Memory B cell (primary cell): ENCODE results near the gene DIS3L2.

Source experiments
- ATAC-seq: fragments of 150-1000 bp; cut with Tn5 transposase; 2 replicates; pipeline ENCODE4 v1.10.0; 2021; ENCODE audit warnings: low read depth, mild to moderate bottlenecking, moderate library complexity
- DNase-seq, 2 donors: peaks; one replicate each; pipeline ENCODE4 v3.0.0; 2022; ENCODE audit warnings: low spot score in 2 of 2
- H3K27ac Mint-ChIP-seq: one replicate; pipeline ENCODE4 v1.8.0; 2022; ENCODE audit warnings: mild to moderate bottlenecking, moderate library complexity, mixed read lengths
- H3K27me3 Mint-ChIP-seq: one replicate; pipeline ENCODE4 v1.8.0; 2022; ENCODE audit warnings: mixed read lengths
- H3K36me3 Mint-ChIP-seq: one replicate; pipeline ENCODE4 v1.8.0; 2022; ENCODE audit warnings: mild to moderate bottlenecking, mixed read lengths
- H3K4me1 Mint-ChIP-seq: one replicate; pipeline ENCODE4 v1.8.0; 2022; ENCODE audit warnings: mixed read lengths
- H3K4me3 Mint-ChIP-seq: one replicate; pipeline ENCODE4 v1.8.0; 2022; ENCODE audit warnings: mild to moderate bottlenecking, moderate library complexity, mixed read lengths
- H3K9me3 Mint-ChIP-seq: one replicate; pipeline ENCODE4 v1.8.0; 2022; ENCODE audit warnings: mixed read lengths

DIS3L2 gene

DNA sequence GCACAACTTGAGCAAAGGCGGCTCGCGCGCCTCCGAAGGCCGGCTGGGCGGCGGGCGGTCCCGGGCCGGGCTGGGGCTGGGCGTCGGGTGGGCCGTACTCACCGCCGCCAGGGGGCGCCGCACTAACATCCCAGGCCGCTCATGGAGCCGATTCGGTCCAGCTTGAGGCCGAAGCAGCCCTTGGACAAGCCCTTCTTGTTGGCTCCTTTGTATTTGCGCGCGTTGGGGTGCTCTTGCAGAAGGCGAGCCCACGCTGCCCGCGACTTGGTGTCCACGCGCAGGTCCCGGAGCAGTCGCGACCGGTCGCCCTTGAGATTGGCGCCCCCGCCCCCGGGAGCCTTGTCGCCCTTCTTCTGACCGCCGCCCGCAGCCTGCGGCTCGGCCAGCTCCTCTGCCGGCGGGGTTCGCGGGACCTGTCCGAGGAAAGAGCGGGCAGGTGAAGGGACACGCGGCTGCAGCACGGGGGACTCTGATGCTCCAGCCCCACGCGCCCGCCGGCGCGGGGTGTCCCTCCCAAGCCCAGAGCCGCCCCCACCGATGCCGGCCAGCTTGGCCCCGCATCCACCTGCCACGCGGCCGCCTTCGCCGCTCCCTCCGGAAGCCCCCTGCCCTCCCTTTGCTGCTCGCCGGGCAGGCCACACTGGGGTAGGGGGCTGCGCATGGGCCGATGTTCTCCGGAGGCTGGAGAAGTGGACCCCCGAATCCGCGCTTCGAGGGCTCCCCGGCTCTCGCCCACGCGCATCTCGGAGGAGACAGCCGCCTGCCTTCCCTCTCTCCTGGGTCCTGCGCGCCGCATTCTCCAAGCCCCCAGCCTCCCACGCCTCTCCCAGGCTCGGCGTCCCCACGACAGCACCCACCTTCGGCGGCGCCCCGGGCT lies 36.0 kb upstream of the DIS3L2 start:
- no peaks in the 10 kb centered on the region for H3K36me3 Mint-ChIP-seq
- ATAC-seq = peak; percentile 80
- no peak overlapping the region for H3K27ac Mint-ChIP-seq
- peak; percentile 66 to 74 for DNase-seq
- no peaks in the 10 kb centered on the region for H3K9me3 Mint-ChIP-seq
- peak overlapping the region; percentile 51 for H3K4me3 Mint-ChIP-seq
- peaks cover 16% of the 10 kb centered on the region for H3K4me1 Mint-ChIP-seq
- H3K27me3 Mint-ChIP-seq = peaks cover 23% of the 10 kb centered on the region

DNA sequence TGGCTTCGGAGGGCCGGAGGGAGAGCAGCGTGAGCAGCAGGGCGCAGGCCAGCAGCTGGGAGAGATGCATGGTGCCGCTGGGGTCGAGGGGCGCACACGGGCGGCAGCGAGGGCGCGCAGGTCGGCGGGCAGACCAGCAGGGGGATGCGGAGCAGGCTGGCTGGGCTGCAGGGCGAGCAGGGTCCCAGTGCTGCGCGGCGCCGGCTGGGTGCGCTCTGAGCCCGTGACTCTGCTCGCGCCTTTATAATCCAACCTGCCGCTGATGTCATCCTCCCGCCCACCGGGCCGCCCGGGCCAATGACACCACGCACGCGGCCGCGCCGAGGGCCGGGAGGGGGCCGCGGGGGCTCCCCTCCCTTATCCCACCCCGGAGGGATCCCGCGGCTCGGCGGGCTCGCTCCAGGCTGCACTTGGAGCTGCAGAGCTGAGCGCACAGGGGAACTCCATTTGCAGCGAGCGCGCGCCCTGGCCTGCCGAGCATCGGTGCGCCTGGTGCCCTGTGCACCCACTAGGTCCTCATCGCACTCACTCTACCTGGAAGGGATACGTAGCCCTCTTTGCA lies 35.3 kb upstream of the DIS3L2 start, which contains the start of gene NPPC:
Gene NPPC (minus strand): TSS at position 217 of the 562 bp plus-strand sequence. CDS start 147 bp downstream, at position 70.
- H3K9me3 Mint-ChIP-seq = no peaks in the 10 kb centered on the region
- H3K4me1 Mint-ChIP-seq = peaks cover 16% of the 10 kb centered on the region
- ATAC-seq (peak; percentile 45), DNase-seq (no peak)
- H3K4me3 Mint-ChIP-seq = peak within 1 kb of the TSS; percentile 61
- no peak within 1 kb of the TSS for H3K27ac Mint-ChIP-seq
- H3K36me3 Mint-ChIP-seq = no peaks in the 10 kb centered on the region
- H3K27me3 Mint-ChIP-seq = peaks cover 26% of the 10 kb centered on the region

DNA sequence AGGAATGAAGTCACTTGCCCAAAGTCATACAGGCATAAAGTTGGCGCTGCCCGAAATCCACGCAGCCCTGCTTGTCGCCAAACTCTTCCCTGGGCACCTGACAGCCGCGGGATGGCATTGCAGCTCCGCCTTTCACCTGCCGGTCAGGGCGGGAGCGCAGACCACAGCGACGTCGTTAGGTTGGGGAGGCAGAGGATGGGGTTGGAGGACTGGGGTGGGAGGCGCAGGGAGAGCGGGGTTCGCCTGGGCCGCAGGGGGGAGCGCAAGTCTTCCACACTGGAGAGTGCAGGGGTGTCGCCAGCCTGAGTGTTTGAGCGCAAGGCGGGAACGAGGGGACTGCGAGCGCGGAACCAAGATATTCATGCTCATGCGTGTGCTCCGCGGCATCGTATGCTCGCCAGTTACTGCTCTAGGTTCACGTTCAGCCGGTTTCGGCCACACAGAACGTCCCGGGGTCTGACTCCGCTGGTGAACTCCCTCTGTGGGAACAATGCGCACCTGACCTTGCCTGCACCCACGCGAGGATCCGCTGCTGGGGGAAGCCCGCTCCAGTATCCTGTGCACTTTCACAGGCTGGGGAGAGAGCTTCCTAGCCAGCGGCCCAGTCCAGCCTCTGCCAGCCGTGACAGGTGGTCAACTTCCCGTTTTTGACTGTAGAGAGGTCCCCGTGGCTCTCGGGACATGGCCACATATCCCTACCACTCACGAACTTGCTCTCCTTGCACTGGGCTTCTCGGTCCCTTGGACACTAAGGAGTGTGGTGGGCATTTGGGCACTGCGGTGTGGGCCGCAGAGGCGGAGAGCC lies 34.5 kb upstream of the DIS3L2 start:
- no peak for DNase-seq
- Mint-ChIP-seq H3K36me3 (no peaks in the 10 kb centered on the region), H3K4me1 (peaks cover 16% of the 10 kb centered on the region), H3K9me3 (no peaks in the 10 kb centered on the region), H3K4me3 (peak overlapping the region; percentile 61), H3K27ac (no peak overlapping the region), H3K27me3 (peaks cover 26% of the 10 kb centered on the region)
- peak; percentile 11 for ATAC-seq

DNA sequence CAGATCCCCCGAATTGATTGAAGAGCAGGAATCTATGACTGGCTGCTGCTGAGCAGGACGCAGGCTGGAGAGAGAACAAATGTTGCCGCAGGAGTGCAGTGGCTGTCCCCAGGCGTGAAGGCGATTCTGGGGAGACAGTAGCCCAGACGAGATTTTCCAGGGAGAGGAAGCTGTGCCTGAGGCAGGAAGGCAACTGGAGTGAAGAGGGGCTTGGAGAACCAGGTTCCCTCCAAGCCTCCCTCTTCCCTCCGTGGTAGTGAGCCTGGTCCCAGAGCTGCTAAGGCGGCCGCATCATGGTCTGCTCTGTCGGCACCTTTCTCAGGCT lies 34.0 kb upstream of the DIS3L2 start:
- Mint-ChIP-seq H3K4me1 (peaks cover 16% of the 10 kb centered on the region), H3K4me3 (no peak overlapping the region), H3K36me3 (no peaks in the 10 kb centered on the region), H3K27ac (no peak overlapping the region), H3K9me3 (no peaks in the 10 kb centered on the region), H3K27me3 (peaks cover 22% of the 10 kb centered on the region)
- DNase-seq (no peak), ATAC-seq (no peak)

DNA sequence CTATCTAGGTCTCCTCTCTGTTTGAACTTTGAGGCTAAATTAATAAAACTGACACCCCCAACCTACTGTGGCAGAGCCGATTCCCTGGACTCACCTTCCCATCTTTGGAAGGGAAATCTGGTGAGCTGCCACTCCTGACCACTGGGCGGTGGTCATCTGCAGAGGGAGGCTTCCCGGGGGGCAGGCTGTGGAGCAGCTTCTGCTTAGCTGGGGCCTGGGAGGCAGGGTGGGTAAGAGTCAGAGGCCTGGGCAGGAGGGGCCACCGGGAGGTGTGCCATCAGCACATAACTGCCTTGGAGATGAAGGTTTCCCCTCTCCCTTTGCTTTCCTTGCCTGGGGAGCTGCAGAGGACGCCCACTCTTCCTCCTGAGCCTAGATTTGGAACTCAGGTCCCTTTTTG lies 33.0 kb upstream of the DIS3L2 start:
- Mint-ChIP-seq H3K4me1 (peaks cover 18% of the 10 kb centered on the region), H3K9me3 (no peaks in the 10 kb centered on the region), H3K27ac (no peak overlapping the region), H3K4me3 (no peak overlapping the region), H3K27me3 (peaks cover 25% of the 10 kb centered on the region), H3K36me3 (no peaks in the 10 kb centered on the region)
- no peak for DNase-seq
- ATAC-seq = no peak

DNA sequence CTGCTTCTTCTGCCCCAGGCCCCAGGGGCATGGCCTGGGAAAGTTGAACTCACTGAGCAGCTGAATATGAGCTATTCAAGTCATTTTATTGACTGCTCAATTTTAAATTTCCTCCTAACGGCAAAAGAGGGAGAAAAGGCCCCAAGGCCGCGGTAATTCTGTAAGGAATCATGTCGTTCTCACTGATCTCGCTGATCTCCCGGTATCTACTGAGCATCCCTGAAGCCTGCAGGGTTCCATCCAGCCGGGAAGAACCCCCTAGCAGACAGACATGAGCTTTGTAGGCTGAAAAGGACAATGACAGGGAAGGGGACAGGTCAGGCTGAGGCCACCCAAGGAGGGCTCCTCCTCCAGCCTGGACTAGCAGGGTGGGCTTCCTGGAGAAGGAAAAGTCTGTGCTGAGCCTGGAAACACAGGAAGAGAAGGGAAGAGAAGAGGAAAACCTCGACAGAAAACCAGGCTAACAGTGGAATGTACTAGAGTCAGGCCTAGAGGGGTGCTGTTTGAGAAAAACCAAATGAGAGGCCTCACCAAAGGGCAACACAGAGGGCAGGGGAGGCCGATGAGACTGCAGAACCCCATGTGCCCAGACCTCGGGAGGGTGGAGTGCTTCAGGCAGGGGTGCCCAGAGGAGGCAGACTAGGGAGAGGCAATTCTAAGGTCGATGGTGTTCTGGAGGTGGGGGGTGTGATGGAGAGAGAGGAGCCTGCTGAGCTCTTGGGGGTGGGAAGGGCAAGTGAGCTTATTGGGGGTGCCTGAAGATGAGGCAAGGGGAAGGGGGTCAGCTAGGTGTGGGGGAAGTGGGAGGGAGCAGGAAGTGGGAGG lies 32.4 kb upstream of the DIS3L2 start:
- no peak overlapping the region for H3K27ac Mint-ChIP-seq
- no peaks in the 10 kb centered on the region for H3K9me3 Mint-ChIP-seq
- peaks cover 18% of the 10 kb centered on the region for H3K4me1 Mint-ChIP-seq
- H3K27me3 Mint-ChIP-seq = peaks cover 24% of the 10 kb centered on the region
- ATAC-seq (no peak), DNase-seq (no peak)
- no peaks in the 10 kb centered on the region for H3K36me3 Mint-ChIP-seq
- no peak overlapping the region for H3K4me3 Mint-ChIP-seq

DNA sequence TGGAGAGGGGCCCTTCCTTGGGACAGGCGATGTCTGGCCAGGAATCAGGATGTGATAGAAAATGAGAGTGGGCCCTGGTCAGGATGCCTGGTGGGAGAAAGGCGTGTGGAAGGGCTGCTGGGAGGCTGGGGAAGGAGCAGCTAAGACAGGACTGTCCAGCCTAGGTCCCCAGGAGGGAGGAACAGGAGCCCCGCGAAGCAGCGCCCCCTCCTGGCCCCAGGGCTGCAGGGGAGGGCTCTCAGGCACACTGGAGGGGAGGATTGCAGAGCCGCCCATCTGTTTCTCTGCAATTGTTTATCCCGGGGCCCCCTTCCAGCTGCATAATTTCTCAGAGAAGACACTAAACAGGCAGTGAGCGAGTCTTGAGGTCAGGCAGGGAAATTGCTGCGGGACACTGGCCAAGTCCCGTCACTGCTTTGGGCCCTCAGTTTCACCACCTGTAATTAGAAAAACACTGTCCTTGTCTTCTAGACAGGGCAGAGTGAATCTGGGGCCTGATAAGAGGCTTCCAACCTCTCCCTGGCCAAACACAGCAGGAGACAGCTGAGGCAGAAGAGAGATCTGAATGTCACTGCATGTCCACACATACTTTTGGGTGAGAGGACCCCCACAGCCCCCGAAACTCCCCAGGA lies 31.4 kb upstream of the DIS3L2 start:
- Mint-ChIP-seq H3K27ac (no peak overlapping the region), H3K36me3 (no peaks in the 10 kb centered on the region), H3K4me1 (peaks cover 13% of the 10 kb centered on the region), H3K4me3 (no peak overlapping the region), H3K27me3 (peaks cover 18% of the 10 kb centered on the region), H3K9me3 (no peaks in the 10 kb centered on the region)
- no peak for DNase-seq
- ATAC-seq = no peak

DNA sequence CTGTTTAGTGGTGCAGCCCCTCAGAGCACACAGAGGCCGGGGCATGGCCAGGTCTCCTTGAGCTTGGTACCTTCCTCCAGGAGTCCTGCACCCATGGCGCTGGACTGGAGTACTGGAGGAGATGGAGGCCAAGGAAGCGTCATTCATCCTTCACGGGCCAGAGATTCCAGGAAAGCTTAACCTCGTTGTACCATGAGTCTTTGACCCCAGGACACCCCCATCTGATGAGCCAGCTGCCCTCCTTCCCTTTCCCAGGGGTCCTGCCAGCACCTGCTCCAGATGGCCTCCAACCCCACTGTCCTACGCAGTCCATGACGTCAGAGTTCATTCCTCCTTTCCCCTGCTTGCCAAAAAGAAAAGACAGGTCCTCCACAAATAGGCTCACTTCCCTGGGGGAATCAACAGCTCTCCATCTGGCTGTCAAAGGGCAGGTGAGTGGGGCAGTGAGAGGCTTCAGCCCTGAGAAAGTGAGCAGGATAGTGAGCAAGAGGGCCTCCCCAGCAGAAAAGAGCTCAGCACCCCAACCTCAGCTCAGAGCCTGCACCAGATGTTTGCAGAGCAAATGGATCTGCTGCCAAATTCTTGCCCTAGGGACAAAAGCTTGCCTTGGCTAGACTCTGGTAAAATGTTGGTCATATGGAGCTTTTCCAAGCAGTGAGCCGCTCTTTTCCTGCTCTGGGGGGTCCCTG lies 30.8 kb upstream of the DIS3L2 start:
- Mint-ChIP-seq H3K4me1 (peaks cover 13% of the 10 kb centered on the region), H3K36me3 (no peaks in the 10 kb centered on the region), H3K27me3 (peaks cover 18% of the 10 kb centered on the region), H3K4me3 (no peak overlapping the region), H3K27ac (no peak overlapping the region), H3K9me3 (no peaks in the 10 kb centered on the region)
- ATAC-seq (no peak), DNase-seq (no peak)

DNA sequence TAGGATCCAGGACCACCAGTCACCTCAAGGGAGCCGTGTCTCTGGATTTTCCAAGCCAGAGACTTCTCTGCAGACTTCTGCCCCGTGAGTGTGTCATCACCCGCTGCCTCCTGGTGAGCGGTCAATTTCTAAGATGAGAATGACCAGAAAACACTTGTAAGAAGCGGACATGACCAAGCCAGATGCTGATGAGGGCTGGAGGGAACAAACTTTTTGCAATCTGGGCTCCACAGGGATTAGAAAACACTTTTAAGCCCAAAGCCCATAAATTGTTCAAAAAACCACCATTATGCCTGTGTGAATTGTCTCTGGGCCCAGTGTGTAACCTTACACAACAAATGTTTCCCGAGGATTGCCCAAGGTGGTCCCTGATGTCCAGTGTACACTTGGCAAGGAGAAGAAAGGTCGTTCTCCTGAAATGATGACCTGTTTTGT lies 30.0 kb upstream of the DIS3L2 start:
- H3K36me3 Mint-ChIP-seq = no peaks in the 10 kb centered on the region
- no peak overlapping the region for H3K4me3 Mint-ChIP-seq
- DNase-seq (no peak), ATAC-seq (no peak)
- peaks cover 12% of the 10 kb centered on the region for H3K4me1 Mint-ChIP-seq
- no peaks in the 10 kb centered on the region for H3K9me3 Mint-ChIP-seq
- no peak overlapping the region for H3K27ac Mint-ChIP-seq
- peaks cover 18% of the 10 kb centered on the region for H3K27me3 Mint-ChIP-seq

DNA sequence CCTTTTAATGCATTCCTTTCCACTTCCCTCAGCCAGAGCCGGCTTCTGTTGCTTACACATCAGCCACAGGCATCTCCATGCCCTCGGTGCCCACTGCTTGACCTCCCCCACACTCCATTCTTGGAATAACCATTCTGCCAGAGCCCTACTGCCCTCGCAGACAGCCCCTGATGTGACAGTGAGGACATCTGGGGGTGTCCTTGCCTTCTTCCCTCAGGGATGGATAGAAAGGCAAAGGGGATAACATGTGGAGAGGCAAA lies 28.9 kb upstream of the DIS3L2 start:
- no peaks in the 10 kb centered on the region for H3K36me3 Mint-ChIP-seq
- no peak for ATAC-seq
- no peak overlapping the region for H3K4me3 Mint-ChIP-seq
- no peaks in the 10 kb centered on the region for H3K9me3 Mint-ChIP-seq
- DNase-seq = no peak
- peaks cover 5% of the 10 kb centered on the region for H3K4me1 Mint-ChIP-seq
- peaks cover 15% of the 10 kb centered on the region for H3K27me3 Mint-ChIP-seq
- no peak overlapping the region for H3K27ac Mint-ChIP-seq

DNA sequence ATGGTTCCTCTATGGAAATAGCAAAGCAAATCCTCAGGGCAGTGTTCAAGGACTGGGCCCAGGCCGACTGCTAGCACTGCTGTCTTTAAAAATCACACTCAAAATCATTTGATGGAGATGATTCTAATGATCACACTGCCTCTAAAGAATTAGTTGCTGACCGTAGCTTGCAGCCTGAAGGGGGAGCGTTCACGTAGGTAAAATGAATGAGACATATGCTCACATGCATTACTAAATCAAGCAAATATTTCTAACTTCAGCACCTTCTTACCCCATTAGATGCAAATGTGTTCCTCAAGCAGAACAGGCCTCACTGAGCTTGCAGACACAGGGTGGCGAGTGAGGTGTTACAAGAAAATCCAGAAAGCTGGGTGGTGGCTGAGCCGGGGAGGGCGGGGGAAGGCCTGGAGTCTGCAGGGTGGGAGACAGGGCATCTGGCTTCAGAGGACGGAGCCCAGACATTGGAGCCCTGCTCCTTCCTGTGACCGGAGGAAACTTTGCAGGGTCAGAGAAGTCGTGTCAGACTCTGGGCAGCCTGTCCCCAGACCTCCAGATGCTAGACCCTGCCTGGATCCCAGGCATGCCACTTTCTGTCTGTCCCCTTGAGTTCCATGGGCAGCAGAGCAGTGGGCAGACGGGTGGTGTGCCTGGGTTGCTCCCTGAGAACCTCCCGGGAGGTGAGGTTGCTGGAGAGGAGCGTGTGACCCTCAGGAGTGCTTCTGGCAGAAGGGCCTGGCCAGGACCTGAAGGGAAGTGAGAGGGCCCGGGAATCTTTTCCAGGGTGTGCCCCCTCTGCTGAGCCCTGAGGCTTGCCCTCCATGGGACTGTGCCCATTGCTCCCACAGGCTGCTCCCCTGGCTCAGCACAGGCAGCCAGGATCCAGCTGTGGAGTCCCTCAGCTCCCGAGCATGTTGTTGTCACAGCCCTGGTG lies 28.3 kb upstream of the DIS3L2 start:
- Mint-ChIP-seq H3K4me1 (peaks cover 5% of the 10 kb centered on the region), H3K9me3 (no peaks in the 10 kb centered on the region), H3K27ac (no peak overlapping the region), H3K27me3 (peaks cover 15% of the 10 kb centered on the region), H3K4me3 (no peak overlapping the region), H3K36me3 (no peaks in the 10 kb centered on the region)
- DNase-seq (no peak), ATAC-seq (no peak)

DNA sequence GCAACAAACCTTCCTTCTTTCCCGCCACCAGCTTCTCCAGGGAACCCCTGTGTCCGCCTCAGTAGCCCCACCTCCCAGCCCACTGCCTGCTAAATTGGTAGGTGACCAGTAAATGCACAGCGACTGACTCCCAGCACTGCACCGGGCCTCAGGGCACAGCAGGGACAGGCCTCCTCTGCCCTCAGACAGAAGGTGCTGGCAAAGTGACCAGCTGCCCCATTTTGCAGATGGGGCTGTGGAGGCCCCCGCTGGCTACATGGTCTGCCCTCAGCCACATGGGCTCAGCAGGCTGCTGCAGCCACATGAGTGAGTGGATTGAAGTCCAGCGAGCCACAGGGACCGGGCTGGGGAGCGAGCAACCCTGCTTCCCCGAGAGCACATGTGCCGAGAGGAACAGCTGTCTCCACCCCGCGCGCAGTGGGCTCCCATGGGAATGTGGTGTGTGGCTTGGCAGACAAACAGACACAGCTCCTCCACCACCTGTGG lies 27.6 kb upstream of the DIS3L2 start:
- DNase-seq (no peak), ATAC-seq (peak; percentile 37)
- no peaks in the 10 kb centered on the region for H3K9me3 Mint-ChIP-seq
- peaks cover 5% of the 10 kb centered on the region for H3K4me1 Mint-ChIP-seq
- H3K4me3 Mint-ChIP-seq = no peak overlapping the region
- H3K36me3 Mint-ChIP-seq = no peaks in the 10 kb centered on the region
- no peak overlapping the region for H3K27ac Mint-ChIP-seq
- H3K27me3 Mint-ChIP-seq = peaks cover 15% of the 10 kb centered on the region
